ENCODE data around the gene PACS2.
"Not testable (repeated sequence)": the region's sequence is repeated elsewhere in the genome, so short reads cannot be mapped to it uniquely, and the experiment has no call there.

Gene PACS2

DNA sequence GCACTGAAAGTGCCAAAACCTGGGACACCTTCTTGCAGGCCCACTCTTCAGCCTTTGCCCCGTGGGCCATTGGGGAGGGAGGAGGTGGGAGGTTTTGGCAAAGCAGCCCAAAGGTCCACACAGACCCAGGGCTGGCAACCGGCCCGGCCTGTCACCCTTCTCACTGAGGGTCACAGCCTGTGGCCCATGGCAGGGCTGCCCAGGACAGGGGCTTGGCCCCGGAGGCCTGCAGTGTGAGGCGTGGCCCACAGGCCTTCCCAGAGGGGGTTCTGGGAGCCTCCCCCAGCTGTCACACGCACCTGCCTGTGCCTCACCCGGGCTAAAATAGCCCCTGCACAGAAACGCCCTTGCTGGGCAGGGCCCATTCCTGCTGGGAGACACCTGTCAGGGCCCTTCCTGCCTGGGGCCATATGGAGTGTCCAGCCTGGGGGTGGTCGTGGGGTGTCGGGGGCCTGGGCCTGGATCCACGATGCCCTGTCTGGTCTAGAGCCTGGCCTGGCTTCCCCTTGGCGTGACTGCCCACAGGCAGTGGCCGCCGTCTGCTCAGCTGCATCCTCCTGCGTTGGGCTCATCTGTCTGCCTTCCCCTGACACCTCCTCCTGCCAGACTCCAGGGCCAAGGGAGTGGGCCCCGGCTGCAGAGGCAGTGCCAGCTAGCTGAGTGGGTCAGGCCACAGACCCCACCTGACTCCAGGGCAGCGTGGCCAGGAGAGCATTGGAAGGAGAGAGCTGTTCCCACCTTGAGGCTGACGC lies 19.2 kb downstream of the PACS2 start:
- DNase-seq (ENCODE audit: extremely low read depth, low read depth), result no peak
- no peak overlapping the region for H3K4me3 ChIP-seq (replicated peaks; ENCODE audit: low read depth, low read length)
- TF ChIP-seq, protein P1, sequence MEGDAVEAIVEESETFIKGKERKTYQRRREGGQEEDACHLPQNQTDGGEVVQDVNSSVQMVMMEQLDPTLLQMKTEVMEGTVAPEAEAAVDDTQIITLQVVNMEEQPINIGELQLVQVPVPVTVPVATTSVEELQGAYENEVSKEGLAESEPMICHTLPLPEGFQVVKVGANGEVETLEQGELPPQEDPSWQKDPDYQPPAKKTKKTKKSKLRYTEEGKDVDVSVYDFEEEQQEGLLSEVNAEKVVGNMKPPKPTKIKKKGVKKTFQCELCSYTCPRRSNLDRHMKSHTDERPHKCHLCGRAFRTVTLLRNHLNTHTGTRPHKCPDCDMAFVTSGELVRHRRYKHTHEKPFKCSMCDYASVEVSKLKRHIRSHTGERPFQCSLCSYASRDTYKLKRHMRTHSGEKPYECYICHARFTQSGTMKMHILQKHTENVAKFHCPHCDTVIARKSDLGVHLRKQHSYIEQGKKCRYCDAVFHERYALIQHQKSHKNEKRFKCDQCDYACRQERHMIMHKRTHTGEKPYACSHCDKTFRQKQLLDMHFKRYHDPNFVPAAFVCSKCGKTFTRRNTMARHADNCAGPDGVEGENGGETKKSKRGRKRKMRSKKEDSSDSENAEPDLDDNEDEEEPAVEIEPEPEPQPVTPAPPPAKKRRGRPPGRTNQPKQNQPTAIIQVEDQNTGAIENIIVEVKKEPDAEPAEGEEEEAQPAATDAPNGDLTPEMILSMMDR (IDR thresholded peaks at IDR 0.05; ENCODE audit: low read depth, low read length, missing control alignments), result no peak

DNA sequence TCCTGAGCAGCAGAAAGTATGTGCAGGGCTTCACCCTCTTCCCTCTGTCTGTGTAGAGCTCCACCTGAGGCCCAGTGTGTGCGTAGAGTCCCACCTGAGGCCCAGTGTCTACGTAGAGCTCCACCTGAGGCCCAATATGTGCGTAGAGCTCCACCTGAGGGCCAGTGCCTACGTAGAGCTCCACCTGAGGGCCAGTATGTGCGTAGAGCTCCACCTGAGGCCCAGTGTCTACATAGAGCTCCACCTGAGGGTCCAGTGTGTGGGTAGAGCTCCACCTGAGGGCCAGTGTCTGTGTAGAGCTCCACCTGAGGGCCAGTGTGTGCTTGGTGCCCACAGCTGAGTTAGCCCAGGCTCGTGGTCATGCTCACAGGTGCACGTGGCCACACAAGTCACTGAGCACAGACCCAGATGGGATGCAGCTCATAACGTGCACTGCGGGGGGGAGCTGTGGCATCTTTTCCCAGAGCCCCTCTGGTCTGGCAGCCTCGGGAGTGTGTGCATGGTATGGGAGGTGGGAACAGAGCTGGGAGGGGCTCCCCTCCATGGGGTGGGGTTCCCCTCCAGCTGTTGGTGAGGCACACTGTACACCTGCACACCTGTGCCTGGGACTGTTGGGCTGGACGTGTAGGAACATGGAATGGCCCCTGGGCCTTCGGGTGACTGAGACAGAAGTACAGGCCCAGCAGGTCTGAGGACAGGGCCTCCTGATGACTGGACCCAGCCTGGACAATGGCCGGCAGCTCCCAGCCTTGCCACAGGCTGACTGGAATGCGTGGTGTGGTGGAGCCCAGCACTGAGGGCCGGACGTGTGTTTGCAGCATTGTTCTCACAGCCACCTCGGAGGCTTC lies 20.1 kb downstream of the PACS2 start:
- TF ChIP-seq, protein P1 (IDR thresholded peaks at IDR 0.05; ENCODE audit: low read depth, low read length, missing control alignments), result no peak
- no peak overlapping the region for H3K4me3 ChIP-seq (replicated peaks; ENCODE audit: low read depth, low read length)
- DNase-seq (ENCODE audit: extremely low read depth, low read depth), result no peak

DNA sequence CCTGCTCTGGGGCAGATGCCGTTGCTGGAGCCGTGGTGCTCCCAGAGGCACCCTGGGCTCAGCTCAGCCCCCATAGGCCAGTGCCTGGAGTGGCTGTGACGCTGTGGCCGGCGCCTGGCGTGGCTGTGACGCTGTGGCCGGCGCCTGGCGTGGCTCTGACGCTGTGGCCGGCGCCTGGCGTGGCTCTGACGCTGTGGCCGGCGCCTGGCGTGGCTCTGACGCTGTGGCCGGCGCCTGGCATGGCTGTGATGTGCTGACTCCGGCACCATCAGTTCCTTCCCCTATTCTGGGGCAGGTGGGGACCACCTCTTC lies 20.6 kb downstream of the PACS2 start:
- not testable (repeated sequence) for DNase-seq (ENCODE audit: extremely low read depth, low read depth); H3K4me3 ChIP-seq (replicated peaks; ENCODE audit: low read depth, low read length)

DNA sequence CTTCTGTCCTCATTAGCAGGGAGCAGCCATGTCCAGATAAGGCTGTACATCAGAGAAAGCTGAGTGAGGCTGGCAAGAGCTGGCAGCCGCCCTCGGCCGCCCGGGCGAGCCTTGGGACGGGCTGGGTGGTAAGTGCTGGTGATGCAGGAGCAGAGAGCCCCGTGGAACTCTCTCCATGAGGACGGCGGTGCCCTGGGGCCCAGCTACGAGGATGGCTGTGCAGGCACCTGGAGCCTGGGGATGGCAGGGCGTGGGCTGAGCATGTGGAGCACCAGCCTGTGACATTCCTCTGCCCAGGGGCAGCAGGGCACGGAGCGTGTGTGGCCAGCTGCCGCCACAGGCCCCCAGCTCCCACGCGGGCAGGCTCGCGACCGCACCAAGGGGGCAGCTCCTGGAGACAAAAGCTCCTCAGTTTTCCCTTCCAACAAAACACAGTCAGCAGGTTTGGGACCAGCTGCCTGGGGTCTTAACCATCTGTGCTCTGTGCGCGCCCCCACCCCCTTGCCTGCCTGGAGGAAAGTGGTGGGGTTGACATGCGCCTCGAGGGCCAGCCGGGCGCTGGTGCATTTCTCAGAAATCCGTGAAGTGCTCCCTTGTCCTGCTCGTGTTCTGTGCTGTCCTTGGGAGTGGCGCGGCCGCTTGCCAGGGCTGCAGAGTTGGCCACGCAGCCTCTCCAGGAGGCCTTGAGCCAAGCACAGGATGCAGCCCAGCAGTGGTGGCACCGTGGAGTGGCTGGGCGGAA lies 21.4 kb downstream of the PACS2 start:
- DNase-seq (ENCODE audit: extremely low read depth, low read depth), result no peak
- H3K4me3 ChIP-seq (replicated peaks; ENCODE audit: low read depth, low read length), result no peak overlapping the region
- TF ChIP-seq, protein P1 (IDR thresholded peaks at IDR 0.05; ENCODE audit: low read depth, low read length, missing control alignments), result no peak

DNA sequence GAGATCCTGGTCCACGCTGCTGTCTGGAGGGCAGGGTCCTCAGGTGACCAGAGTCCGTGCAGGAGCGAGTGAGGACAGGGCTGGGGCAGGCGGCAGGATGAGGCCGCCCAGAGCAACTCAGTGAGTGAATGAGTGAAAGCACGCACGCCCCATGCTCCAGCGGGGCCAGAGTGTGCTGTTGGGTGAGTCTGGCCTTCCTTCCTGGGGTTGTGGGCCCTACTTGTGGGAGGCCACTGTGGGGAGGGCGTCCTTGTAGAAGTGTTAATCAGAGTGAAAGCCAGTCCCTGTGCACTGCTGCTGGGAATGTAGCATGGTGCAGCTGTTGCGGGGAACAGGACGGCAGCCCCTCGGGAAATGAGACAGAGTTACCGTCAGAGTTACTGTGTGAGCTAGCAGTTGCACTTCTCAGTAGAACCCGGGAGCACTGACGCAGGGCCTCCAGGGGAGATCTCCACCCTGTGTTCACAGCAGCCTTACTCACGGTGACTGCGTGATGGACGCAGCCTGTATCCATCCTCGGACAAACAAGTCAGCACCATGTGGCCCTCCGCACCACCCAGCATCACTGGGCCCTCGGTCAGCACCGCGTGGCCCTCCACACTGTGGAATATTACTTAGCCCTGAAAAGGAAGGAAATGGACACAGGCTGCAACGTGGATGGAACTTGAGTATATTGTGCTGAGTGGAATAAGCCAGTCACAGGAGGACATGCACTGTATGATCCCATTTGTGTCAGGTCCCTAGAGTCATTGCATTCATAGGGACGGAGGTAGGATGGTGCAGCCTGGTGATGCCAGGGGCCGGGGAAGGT lies 22.1 kb downstream of the PACS2 start:
- TF ChIP-seq, protein P1 (IDR thresholded peaks at IDR 0.05; ENCODE audit: low read depth, low read length, missing control alignments), result no peak
- no peak overlapping the region for H3K4me3 ChIP-seq (replicated peaks; ENCODE audit: low read depth, low read length)
- no peak for DNase-seq (ENCODE audit: extremely low read depth, low read depth)

DNA sequence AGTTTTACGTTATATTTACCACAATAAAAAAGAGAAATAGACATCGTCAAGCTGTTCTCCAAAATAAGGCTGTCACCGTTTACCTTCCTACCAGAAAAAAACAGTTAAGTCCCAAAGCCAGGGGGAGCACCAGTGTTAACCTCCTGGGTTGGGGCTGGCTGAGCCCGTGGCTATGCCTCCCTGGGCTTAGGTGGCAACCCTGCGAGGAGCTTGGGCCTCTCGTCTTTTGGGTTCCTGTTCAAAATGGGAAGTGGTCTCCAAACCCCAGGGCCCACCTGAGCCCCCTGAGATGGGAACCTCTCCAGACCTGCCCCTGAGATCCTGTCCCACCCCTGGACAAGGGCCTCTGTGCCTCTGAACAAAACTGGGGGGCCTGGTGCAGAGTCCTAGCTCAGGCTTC lies 22.9 kb downstream of the PACS2 start:
- H3K4me3 ChIP-seq (replicated peaks; ENCODE audit: low read depth, low read length), result no peak overlapping the region
- DNase-seq (ENCODE audit: extremely low read depth, low read depth), result no peak
- TF ChIP-seq, protein P1 (IDR thresholded peaks at IDR 0.05; ENCODE audit: low read depth, low read length, missing control alignments), result no peak
